OCI-LY7 (cell line): ENCODE data around the gene BSG.

Experiments
- CTCF ChIP-seq: fragments of 200-600 bp; sonication (generic); conservative IDR thresholded peaks from 2 replicates; pipeline ENCODE4 v1.5.1; 2014; ENCODE audit warnings: mild to moderate bottlenecking, antibody characterized with exemption, low read length, moderate library complexity, mixed read lengths
- EZH2phosphoT487 ChIP-seq: fragments of 200-600 bp; sonication (generic); IDR thresholded peaks from 2 replicates; pipeline ENCODE4 v1.6.1; 2018; ENCODE audit warnings: low read depth, borderline replicate concordance, mild to moderate bottlenecking, mixed run types, antibody characterized with exemption, low read length, moderate library complexity, mixed read lengths

- TF ChIP-seq CTCF: no peak
- no peak for TF ChIP-seq EZH2phosphoT487
Measured at GRCh38 chr19:579842-580155, 7.4 kb downstream of the BSG start.
